ENCODE measurements around the gene IL11. TPM values are rescaled to one million over a fixed set of nuclear protein-coding genes. Genes with fewer than 3 reads are reported as not detected.
A peak's percentile ranks its signal among the peaks of the same experiment; 100 is the strongest.

IL11 gene
- total RNA-seq, 2 experiments from 2014 or later, result 0.09 to 0.18 TPM

- intact Hi-C loops (cut with DNase I, micrococcal nuclease), result no loop called here
- no peaks in the 10 kb centered on the region for H3K9me3 Mint-ChIP-seq (ENCODE audit: low read depth)
- no peak overlapping the region for H3K4me3 Mint-ChIP-seq
- no peaks in the 10 kb centered on the region for H3K4me1 Mint-ChIP-seq
- POLR2A ChIA-PET, result no interaction called here
- H3K27ac Mint-ChIP-seq, result no peak overlapping the region
- CTCF ChIA-PET, result interaction anchor here (1.4 kb wide), 1 partner anchor 28 kb away, joined by 5 read pairs; no protein-coding TSS in a partner anchor
- peaks cover 5% of the 10 kb centered on the region for H3K27me3 Mint-ChIP-seq
- H3K36me3 Mint-ChIP-seq (ENCODE audit: low read depth), result no peaks in the 10 kb centered on the region
- ATAC-seq, result peak; percentile 49
- DNase-seq, result no peak
These were observed 50.5 kb downstream of the IL11 start for GRCh38 chr19:55319785-55320184.

GRCh38 chr19:55316646-55317045, 53.6 kb downstream of the IL11 start:
- Mint-ChIP-seq H3K9me3 (ENCODE audit: low read depth) (no peaks in the 10 kb centered on the region), H3K4me1 (no peaks in the 10 kb centered on the region), H3K27me3 (no peaks in the 10 kb centered on the region), H3K36me3 (ENCODE audit: low read depth) (no peaks in the 10 kb centered on the region), H3K4me3 (no peak overlapping the region), H3K27ac (no peak overlapping the region)
- CTCF ChIA-PET, result no interaction called here
- intact Hi-C loops (cut with DNase I, micrococcal nuclease), result no loop called here
- POLR2A ChIA-PET, result no interaction called here
- ATAC-seq, result no peak
- no peak for DNase-seq

GRCh38 chr19:55315956-55316525, 54.2 kb downstream of the IL11 start:
- Mint-ChIP-seq H3K4me1 (no peaks in the 10 kb centered on the region), H3K36me3 (ENCODE audit: low read depth) (no peaks in the 10 kb centered on the region), H3K4me3 (no peak overlapping the region), H3K9me3 (ENCODE audit: low read depth) (no peaks in the 10 kb centered on the region), H3K27me3 (no peaks in the 10 kb centered on the region), H3K27ac (no peak overlapping the region)
- DNase-seq, result no peak
- ChIA-PET CTCF (interaction anchor here (0.6 kb wide), 1 partner anchor 137 kb away, joined by 4 read pairs; no protein-coding TSS in a partner anchor), POLR2A (no interaction called here)
- intact Hi-C loops (cut with DNase I, micrococcal nuclease), result no loop called here
- ATAC-seq, result no peak

- Mint-ChIP-seq H3K4me3 (no peak overlapping the region), H3K27me3 (no peaks in the 10 kb centered on the region), H3K27ac (no peak overlapping the region), H3K9me3 (ENCODE audit: low read depth) (no peaks in the 10 kb centered on the region), H3K36me3 (ENCODE audit: low read depth) (no peaks in the 10 kb centered on the region), H3K4me1 (no peaks in the 10 kb centered on the region)
- ATAC-seq (no peak), DNase-seq (no peak)
- ChIA-PET POLR2A (no interaction called here), CTCF (no interaction called here)
- intact Hi-C loops (cut with DNase I, micrococcal nuclease), result no loop called here
These were observed 55.9 kb downstream of the IL11 start for GRCh38 chr19:55314396-55314795.

Other genes with a start within 250 kb of the IL11 start
- under 1 TPM; 0.47 to 0.50 TPM for gene TNNT1, start 221.3 kb downstream of the IL11 start, total RNA-seq
- gene TNNI3, start 212.7 kb downstream of the IL11 start, total RNA-seq, result under 1 TPM in 1 of 2 experiments, not detected in 1; 0.32 TPM
- gene DNAAF3, start 203.8 kb downstream of the IL11 start, total RNA-seq, result under 1 TPM; 0.53 to 0.72 TPM
- under 1 TPM in 1 of 2 experiments, not detected in 1; 0.37 TPM for gene SYT5, start 190.2 kb downstream of the IL11 start, total RNA-seq
- not detected for gene PTPRH, start 161.0 kb downstream of the IL11 start, total RNA-seq
- 1 to 10 TPM; 4.9 to 9.0 TPM for gene TMEM86B, start 141.7 kb downstream of the IL11 start, total RNA-seq
- 100 to 1,000 TPM; 177 to 201 TPM for gene PPP6R1, start 111.4 kb downstream of the IL11 start, total RNA-seq
- 10 to 100 TPM; 41.1 to 45.2 TPM for gene HSPBP1, start 90.4 kb downstream of the IL11 start, total RNA-seq
- gene BRSK1, start 86.5 kb downstream of the IL11 start, total RNA-seq, result 1 to 10 TPM; 4.1 to 4.5 TPM
- gene TMEM150B, start 45.1 kb downstream of the IL11 start, total RNA-seq, result not detected
- gene KMT5C, start 30.6 kb downstream of the IL11 start, total RNA-seq, result 10 to 100 TPM; 27.5 to 32.3 TPM
- gene COX6B2, start 15.7 kb downstream of the IL11 start, total RNA-seq, result under 1 TPM; 0.14 to 0.30 TPM
- gene GARIN5B, start 7.2 kb downstream of the IL11 start, total RNA-seq, result not detected
- gene TMEM190, start 6.4 kb upstream of the IL11 start, total RNA-seq, result not detected
- 1 to 10 TPM; 5.9 to 6.3 TPM for gene TMEM238, start 13.8 kb upstream of the IL11 start, total RNA-seq
- 1,000 to 10,000 TPM; 2,751 to 4,078 TPM for gene RPL28, start 15.5 kb upstream of the IL11 start, total RNA-seq
- gene UBE2S, start 37.3 kb upstream of the IL11 start, total RNA-seq, result 100 to 1,000 TPM; 228 to 342 TPM
- not detected for gene SHISA7, start 72.8 kb upstream of the IL11 start, total RNA-seq
- gene ISOC2, start 91.2 kb upstream of the IL11 start, total RNA-seq, result 10 to 100 TPM; 24.3 to 28.0 TPM
- gene C19orf85, start 94.3 kb upstream of the IL11 start, total RNA-seq, result not detected
- gene ZNF628, start 106.2 kb upstream of the IL11 start, total RNA-seq, result 1 to 10 TPM; 5.6 to 6.8 TPM
- gene NAT14, start 114.7 kb upstream of the IL11 start, total RNA-seq, result 10 to 100 TPM in 1 of 2 experiments, 1 to 10 TPM in 1; 8.2 to 14.8 TPM
- gene SSC5D, start 118.0 kb upstream of the IL11 start, total RNA-seq, result under 1 TPM; 0.32 to 0.34 TPM
- not detected for gene SBK2, start 166.7 kb upstream of the IL11 start, total RNA-seq
- gene SBK3, start 175.1 kb upstream of the IL11 start, total RNA-seq, result not detected
- gene ZNF579, start 210.4 kb upstream of the IL11 start, total RNA-seq, result 1 to 10 TPM; 7.2 to 7.5 TPM
- 10 to 100 TPM; 13.6 to 14.7 TPM for gene FIZ1, start 229.1 kb upstream of the IL11 start, total RNA-seq
- gene ZNF524, start 229.8 kb upstream of the IL11 start, total RNA-seq, result 10 to 100 TPM; 16.2 to 18.6 TPM
- gene ZNF865, start 235.2 kb upstream of the IL11 start, total RNA-seq, result 10 to 100 TPM; 11.4 to 12.1 TPM

All from activated CD4-positive, alpha-beta T cell treated with anti-CD3 and anti-CD28 coated beads for 36 hours (primary cell).